ENCODE data around the gene KLHDC7B. TPM values are rescaled to one million over a fixed set of nuclear protein-coding genes. Genes with fewer than 3 reads are reported as not detected.

Gene KLHDC7B
- total and polyA plus RNA-seq, 2 of the 13 experiments (the other 11 are each of a cell fraction or from before 2014, with no cell fraction given), result 0.11 TPM; not detected in 1

DNA sequence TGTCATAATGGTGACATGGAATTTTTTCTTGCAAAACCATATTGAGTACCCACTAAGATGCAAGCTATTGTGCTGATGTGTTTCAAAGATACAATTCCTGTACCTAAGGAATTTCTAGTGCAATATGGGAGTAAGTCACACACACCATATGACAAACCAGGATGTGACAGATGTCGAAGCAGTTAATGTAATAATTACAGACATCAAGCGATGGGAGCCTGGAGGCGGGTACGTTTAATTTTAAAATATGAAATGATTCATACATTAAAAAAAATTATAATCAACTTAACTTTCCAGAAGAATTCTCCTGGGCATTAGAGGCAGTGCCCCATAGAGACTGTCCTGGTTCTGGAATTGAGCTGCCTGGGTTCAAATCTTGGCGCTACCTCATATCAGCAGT is 11.0 kb downstream of the KLHDC7B start (continued):
- TF ChIP-seq, protein P1, sequence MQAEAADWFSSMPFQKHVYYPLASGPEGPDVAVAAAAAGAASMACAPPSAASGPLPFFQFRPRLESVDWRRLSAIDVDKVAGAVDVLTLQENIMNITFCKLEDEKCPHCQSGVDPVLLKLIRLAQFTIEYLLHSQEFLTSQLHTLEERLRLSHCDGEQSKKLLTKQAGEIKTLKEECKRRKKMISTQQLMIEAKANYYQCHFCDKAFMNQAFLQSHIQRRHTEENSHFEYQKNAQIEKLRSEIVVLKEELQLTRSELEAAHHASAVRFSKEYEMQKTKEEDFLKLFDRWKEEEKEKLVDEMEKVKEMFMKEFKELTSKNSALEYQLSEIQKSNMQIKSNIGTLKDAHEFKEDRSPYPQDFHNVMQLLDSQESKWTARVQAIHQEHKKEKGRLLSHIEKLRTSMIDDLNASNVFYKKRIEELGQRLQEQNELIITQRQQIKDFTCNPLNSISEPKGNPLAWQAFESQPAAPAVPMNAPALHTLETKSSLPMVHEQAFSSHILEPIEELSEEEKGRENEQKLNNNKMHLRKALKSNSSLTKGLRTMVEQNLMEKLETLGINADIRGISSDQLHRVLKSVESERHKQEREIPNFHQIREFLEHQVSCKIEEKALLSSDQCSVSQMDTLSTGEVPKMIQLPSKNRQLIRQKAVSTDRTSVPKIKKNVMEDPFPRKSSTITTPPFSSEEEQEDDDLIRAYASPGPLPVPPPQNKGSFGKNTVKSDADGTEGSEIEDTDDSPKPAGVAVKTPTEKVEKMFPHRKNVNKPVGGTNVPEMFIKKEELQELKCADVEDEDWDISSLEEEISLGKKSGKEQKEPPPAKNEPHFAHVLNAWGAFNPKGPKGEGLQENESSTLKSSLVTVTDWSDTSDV (CRISPR knock-in tag; IDR thresholded peaks at IDR 0.05), result no peak
- TF ChIP-seq SIX4 (CRISPR knock-in tag; IDR thresholded peaks at IDR 0.05), result no peak
- TF ChIP-seq, protein P2, sequence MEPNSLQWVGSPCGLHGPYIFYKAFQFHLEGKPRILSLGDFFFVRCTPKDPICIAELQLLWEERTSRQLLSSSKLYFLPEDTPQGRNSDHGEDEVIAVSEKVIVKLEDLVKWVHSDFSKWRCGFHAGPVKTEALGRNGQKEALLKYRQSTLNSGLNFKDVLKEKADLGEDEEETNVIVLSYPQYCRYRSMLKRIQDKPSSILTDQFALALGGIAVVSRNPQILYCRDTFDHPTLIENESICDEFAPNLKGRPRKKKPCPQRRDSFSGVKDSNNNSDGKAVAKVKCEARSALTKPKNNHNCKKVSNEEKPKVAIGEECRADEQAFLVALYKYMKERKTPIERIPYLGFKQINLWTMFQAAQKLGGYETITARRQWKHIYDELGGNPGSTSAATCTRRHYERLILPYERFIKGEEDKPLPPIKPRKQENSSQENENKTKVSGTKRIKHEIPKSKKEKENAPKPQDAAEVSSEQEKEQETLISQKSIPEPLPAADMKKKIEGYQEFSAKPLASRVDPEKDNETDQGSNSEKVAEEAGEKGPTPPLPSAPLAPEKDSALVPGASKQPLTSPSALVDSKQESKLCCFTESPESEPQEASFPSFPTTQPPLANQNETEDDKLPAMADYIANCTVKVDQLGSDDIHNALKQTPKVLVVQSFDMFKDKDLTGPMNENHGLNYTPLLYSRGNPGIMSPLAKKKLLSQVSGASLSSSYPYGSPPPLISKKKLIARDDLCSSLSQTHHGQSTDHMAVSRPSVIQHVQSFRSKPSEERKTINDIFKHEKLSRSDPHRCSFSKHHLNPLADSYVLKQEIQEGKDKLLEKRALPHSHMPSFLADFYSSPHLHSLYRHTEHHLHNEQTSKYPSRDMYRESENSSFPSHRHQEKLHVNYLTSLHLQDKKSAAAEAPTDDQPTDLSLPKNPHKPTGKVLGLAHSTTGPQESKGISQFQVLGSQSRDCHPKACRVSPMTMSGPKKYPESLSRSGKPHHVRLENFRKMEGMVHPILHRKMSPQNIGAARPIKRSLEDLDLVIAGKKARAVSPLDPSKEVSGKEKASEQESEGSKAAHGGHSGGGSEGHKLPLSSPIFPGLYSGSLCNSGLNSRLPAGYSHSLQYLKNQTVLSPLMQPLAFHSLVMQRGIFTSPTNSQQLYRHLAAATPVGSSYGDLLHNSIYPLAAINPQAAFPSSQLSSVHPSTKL (CRISPR knock-in tag; IDR thresholded peaks at IDR 0.05), result no peak
- TF ChIP-seq, protein P3, sequence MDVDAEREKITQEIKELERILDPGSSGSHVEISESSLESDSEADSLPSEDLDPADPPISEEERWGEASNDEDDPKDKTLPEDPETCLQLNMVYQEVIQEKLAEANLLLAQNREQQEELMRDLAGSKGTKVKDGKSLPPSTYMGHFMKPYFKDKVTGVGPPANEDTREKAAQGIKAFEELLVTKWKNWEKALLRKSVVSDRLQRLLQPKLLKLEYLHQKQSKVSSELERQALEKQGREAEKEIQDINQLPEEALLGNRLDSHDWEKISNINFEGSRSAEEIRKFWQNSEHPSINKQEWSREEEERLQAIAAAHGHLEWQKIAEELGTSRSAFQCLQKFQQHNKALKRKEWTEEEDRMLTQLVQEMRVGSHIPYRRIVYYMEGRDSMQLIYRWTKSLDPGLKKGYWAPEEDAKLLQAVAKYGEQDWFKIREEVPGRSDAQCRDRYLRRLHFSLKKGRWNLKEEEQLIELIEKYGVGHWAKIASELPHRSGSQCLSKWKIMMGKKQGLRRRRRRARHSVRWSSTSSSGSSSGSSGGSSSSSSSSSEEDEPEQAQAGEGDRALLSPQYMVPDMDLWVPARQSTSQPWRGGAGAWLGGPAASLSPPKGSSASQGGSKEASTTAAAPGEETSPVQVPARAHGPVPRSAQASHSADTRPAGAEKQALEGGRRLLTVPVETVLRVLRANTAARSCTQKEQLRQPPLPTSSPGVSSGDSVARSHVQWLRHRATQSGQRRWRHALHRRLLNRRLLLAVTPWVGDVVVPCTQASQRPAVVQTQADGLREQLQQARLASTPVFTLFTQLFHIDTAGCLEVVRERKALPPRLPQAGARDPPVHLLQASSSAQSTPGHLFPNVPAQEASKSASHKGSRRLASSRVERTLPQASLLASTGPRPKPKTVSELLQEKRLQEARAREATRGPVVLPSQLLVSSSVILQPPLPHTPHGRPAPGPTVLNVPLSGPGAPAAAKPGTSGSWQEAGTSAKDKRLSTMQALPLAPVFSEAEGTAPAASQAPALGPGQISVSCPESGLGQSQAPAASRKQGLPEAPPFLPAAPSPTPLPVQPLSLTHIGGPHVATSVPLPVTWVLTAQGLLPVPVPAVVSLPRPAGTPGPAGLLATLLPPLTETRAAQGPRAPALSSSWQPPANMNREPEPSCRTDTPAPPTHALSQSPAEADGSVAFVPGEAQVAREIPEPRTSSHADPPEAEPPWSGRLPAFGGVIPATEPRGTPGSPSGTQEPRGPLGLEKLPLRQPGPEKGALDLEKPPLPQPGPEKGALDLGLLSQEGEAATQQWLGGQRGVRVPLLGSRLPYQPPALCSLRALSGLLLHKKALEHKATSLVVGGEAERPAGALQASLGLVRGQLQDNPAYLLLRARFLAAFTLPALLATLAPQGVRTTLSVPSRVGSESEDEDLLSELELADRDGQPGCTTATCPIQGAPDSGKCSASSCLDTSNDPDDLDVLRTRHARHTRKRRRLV (CRISPR knock-in tag; IDR thresholded peaks at IDR 0.05), result no peak
- no peak for TF ChIP-seq ZNF30 (CRISPR knock-in tag; IDR thresholded peaks at IDR 0.05)
- no peak for TF ChIP-seq GATAD1 (CRISPR knock-in tag; IDR thresholded peaks at IDR 0.05)
